Keratinocyte (primary cell): ENCODE data around the gene F11R.

Source experiments
- CTCF ChIP-seq, 3 experiments: IDR thresholded peaks in 1 of 3; conservative IDR thresholded peaks in 1 of 3; optimal IDR thresholded peaks in 1 of 3; 2 replicates in 2 of 3; 3 replicates in 1 of 3; pipeline versions ENCODE3 to v1.5.1; 2011; ENCODE audit warnings: low read length in 3 of 3, mild to moderate bottlenecking in 3 of 3, moderate library complexity in 2 of 3, control low read depth in 1 of 3, inconsistent platforms in 1 of 3; ENCODE audit not compliant: insufficient read depth in 2 of 3; ENCODE audit errors: extremely low read depth in 1 of 3
- EZH2 ChIP-seq: IDR thresholded peaks from one replicate; pipeline ENCODE4 v1.6.1; 2012; ENCODE audit warnings: inconsistent platforms, mild to moderate bottlenecking, low read length, moderate library complexity

DNA sequence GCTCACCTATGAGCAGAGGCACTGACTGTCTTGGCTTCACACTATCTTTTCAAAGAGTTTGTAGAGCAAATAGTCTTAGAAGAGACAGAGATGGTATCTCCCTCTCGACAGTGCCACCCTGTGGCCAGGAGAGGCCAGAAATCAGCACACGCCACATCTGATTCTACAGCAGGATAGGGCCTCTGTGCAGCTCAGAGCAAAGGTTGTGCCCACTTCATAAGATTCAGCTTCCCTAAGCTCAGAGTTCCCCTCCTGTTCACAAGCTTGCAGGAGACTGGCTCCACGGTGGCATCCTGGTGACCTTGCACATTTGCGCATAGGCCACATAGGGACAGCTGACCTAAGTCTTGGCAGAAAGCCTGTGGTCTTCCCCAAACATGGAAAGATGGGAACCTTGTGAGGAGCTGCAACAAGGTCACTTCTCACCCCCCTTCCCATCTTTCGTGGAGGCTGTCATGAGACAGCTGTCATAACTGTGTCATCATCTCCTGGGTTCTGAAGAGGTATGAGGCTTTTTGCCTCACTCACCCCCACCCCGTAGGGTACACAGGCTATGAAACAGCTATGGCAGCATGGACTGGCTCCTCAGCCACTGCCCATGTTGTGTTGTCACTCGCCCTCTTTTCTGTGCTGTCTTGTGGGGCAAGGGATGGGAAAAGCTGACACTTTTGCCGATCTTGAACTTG is 69.4 kb downstream of the F11R start:
- TF ChIP-seq CTCF (optimal IDR thresholded peaks at IDR 0.05 in 1 of 3, IDR thresholded peaks at IDR 0.05 in 1 of 3, conservative IDR thresholded peaks at IDR 0.05 in 1 of 3; ENCODE audit: extremely low read depth in 1 of 3, insufficient read depth in 2 of 3, low read length in 3 of 3) (peak; percentile 83 to 90 (median 87)), EZH2 (no peak)
